Osteoblast (primary cell): ENCODE data around the gene KPNB1. TPM values are rescaled to one million over a fixed set of nuclear protein-coding genes. Genes with fewer than 3 reads are reported as not detected.

Experiments used
- DNase-seq: peaks from one replicate; pipeline ENCODE4 v3.0.0; 2011; ENCODE audit warnings: low spot score, mixed read lengths; ENCODE audit not compliant: insufficient read length; ENCODE audit errors: missing footprints
- H2AFZ ChIP-seq: 2 replicates; pipeline ENCODE4 v1.6.0; 2011; ENCODE audit warnings: mild to moderate bottlenecking, low read length
- H3K27ac ChIP-seq: 2 replicates; pipeline ENCODE4 v1.5.1; 2011; ENCODE audit warnings: mild to moderate bottlenecking, low read depth, low read length, moderate library complexity
- H3K27me3 ChIP-seq: 2 replicates; pipeline ENCODE4 v1.6.0; 2012; ENCODE audit warnings: mild to moderate bottlenecking, control low read depth, inconsistent platforms, low read length, moderate library complexity; ENCODE audit not compliant: insufficient read depth
- H3K36me3 ChIP-seq: 2 replicates; pipeline ENCODE4 v1.5.1; 2011; ENCODE audit warnings: mild to moderate bottlenecking, low read length, control low read depth, moderate library complexity; ENCODE audit not compliant: insufficient read depth
- H3K4me1 ChIP-seq: 2 replicates; pipeline ENCODE4 v1.5.1; 2011; ENCODE audit warnings: mild to moderate bottlenecking, low read length, control low read depth, moderate library complexity; ENCODE audit not compliant: insufficient read depth
- H3K4me2 ChIP-seq: 2 replicates; pipeline ENCODE4 v1.6.0; 2011; ENCODE audit warnings: mild to moderate bottlenecking, low read length; ENCODE audit not compliant: insufficient read depth
- H3K4me3 ChIP-seq: fragments of 200-600 bp; sonication (generic); 3 replicates; pipeline ENCODE4 v1.5.1; 2012; ENCODE audit warnings: mild to moderate bottlenecking, low read length, inconsistent platforms; ENCODE audit not compliant: insufficient read depth
- H3K79me2 ChIP-seq: 2 replicates; pipeline ENCODE4 v1.6.0; 2012; ENCODE audit warnings: mild to moderate bottlenecking, low read length, control low read depth, inconsistent platforms; ENCODE audit not compliant: insufficient read depth
- H3K9me3 ChIP-seq: 2 replicates; pipeline ENCODE4 v1.5.1; 2011; ENCODE audit warnings: low read depth, low read length, control low read depth
- H4K20me1 ChIP-seq: 2 replicates; pipeline ENCODE4 v1.6.0; 2012; ENCODE audit warnings: mild to moderate bottlenecking, low read length, control low read depth; ENCODE audit not compliant: insufficient read depth
- total RNA-seq: library from RNA; depleted of rRNA; stranded (reverse); fragments of >200 nt; gene quantifications from 2 replicates; pipeline ENCODE4 v1.2.3, GENCODE V29; 2012
- TF ChIP-seq, protein P1 (sequence below): IDR thresholded peaks from 2 replicates; pipeline ENCODE4 v1.5.1; 2011; ENCODE audit warnings: mild to moderate bottlenecking, low read depth, low read length, moderate library complexity; ENCODE audit errors: extremely low read depth

The KPNB1 gene
- total RNA-seq, 1 donor: 351 TPM

DNA sequence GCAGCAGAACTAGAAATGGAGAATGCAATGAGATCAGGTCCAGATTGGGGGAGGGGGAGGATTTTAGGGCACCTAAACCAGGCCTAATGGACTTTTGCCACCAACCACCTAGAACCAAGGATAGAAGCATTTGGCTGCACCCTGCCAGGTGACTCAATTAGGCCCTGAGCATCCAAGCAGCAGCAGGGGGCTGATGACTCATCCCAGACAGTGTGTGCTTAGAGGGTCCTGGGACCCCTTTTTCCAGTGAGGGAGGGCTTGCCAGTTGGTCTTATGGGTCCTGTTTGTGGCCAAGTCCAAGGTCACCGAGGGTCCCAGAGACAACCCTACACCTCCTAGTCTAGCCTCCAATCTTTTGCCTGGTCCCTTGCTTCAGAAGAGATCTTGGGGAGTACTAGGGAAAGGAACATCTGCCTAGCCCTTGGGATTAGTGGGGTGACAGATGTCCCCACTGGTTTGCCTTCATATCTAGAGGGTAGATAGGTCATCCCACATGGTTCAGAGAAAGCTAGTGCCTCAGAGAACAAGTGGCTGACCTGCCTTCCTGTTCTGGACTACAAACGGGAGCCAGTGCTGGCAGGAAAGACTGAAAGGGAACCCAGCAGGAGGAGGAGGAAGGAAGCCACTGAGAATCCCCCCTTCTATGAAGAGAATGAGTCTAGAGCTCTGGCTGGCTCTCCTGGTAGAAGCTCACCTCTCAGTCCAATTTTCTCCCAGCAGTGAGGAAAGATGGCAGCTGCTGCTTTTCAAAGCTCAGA lies 42.6 kb downstream of the KPNB1 start:
- Histone ChIP-seq H3K9me3 (no peaks in the 10 kb centered on the region), H3K27me3 (no peaks in the 10 kb centered on the region), H3K79me2 (no peaks in the 10 kb centered on the region), H3K36me3 (no peaks in the 10 kb centered on the region), H3K4me1 (peaks cover 25% of the 10 kb centered on the region), H3K4me2 (no peak overlapping the region), H4K20me1 (no peaks in the 10 kb centered on the region), H3K4me3 (no peak overlapping the region), H2AFZ (no peak overlapping the region), H3K27ac (no peak overlapping the region)
- peak; percentile 81 for DNase-seq
- TF ChIP-seq, protein P1, sequence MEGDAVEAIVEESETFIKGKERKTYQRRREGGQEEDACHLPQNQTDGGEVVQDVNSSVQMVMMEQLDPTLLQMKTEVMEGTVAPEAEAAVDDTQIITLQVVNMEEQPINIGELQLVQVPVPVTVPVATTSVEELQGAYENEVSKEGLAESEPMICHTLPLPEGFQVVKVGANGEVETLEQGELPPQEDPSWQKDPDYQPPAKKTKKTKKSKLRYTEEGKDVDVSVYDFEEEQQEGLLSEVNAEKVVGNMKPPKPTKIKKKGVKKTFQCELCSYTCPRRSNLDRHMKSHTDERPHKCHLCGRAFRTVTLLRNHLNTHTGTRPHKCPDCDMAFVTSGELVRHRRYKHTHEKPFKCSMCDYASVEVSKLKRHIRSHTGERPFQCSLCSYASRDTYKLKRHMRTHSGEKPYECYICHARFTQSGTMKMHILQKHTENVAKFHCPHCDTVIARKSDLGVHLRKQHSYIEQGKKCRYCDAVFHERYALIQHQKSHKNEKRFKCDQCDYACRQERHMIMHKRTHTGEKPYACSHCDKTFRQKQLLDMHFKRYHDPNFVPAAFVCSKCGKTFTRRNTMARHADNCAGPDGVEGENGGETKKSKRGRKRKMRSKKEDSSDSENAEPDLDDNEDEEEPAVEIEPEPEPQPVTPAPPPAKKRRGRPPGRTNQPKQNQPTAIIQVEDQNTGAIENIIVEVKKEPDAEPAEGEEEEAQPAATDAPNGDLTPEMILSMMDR: no peak

DNA sequence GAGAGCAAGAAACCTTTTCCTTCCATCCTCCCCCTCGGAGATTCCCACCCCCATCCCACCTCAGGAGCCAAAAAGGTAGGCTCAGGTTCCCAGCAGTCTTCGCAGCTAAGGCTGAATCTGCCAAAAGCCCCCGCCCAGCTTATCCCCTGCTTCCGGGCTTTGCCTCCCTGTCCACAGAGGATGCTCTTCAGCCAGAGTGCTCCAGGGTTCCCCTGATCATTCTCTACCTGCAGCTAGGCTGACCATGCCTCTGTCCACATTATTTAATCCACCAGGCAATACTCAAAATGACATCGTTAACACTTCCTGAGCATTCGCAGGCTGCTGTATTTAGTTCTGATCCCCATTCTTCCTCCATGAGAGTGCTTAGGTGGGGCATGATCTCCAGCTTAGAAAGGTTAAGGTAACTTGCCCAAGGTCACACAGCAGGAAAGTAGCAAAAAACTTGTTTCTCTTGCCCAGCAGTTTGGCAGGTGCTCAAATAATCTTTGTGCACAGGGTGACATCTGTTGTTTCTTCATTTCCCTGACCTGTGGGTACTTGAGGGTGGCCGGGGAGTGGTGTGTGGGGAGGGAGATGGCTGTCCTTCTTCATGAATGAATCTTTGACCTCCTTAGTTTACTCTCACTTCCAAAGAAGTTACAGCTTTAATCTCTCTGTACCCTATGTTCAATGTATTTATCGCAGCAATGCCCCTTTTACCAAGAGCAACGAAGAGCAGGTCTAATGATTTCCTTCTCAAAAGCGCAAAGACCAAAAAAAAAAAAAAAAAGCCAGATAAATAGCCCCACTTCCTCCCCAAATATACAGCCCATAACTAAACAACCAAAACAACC lies 43.4 kb downstream of the KPNB1 start:
- TF ChIP-seq, protein P1: no peak
- Histone ChIP-seq H3K36me3 (no peaks in the 10 kb centered on the region), H3K27me3 (no peaks in the 10 kb centered on the region), H3K4me3 (peak overlapping the region; percentile 82), H3K27ac (no peak overlapping the region), H3K79me2 (no peaks in the 10 kb centered on the region), H4K20me1 (peaks cover under 1% of the 10 kb centered on the region), H3K9me3 (no peaks in the 10 kb centered on the region), H3K4me2 (peak overlapping the region; percentile 82), H2AFZ (no peak overlapping the region), H3K4me1 (peaks cover 19% of the 10 kb centered on the region)
- DNase-seq: no peak

DNA sequence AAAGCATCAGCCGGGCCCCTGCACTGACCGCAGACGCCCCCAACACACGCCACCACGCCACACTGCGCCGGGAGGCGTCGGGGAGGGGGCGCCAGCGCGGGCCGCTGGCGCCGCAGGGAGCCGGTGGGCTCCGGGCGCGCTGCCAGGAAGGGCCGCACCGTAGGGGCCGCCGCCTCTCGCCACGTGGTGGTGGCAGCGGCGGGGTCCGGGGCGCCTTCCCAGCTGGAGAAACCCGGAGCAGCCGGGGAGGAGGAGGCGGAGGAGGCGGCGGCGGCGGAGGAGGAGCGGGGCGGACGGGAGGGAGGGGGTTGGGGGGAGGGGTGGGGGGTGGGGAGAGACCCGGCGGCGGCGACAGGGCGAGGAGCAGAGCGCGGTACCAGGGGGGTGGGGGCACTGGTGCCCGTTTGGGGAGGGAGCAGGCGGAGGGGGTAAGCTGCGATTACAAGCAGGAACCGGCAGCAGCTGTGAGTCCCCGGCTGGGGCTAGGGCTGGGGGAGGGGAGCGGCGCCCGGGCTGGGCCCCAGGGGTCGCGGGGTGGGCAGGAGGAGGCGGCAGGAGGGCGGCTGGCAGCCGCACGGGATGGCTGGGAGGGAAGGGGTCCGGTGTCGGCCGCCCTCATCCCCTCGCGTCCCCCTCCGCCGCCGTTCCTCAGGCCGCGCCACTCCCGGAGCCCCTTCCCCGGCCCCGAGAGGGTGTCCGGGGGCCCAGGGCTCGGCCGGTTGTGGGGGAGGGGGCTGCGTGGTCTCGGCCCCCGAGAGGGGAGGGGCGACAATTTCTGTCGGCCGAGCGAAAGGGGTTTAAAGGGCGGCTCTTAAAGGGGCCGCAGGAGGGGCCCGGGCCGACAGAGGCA lies 44.2 kb downstream of the KPNB1 start, which contains the start of gene TBKBP1:
TSS of gene TBKBP1 (plus strand) at position 431 of the 850 bp plus-strand sequence. CDS start 1,952 bp downstream, outside the sequence.
- DNase-seq: peak; percentile 94
- Histone ChIP-seq H3K27ac (peak within 1 kb of the TSS; percentile 45), H3K27me3 (no peaks in the 10 kb centered on the region), H3K4me3 (peak within 1 kb of the TSS; percentile 82), H3K79me2 (no peaks in the 10 kb centered on the region), H2AFZ (peak within 1 kb of the TSS; percentile 30), H3K4me1 (peaks cover 19% of the 10 kb centered on the region), H3K4me2 (peak within 1 kb of the TSS; percentile 82), H3K9me3 (no peaks in the 10 kb centered on the region), H3K36me3 (no peaks in the 10 kb centered on the region), H4K20me1 (peaks cover 4% of the 10 kb centered on the region)
- TF ChIP-seq, protein P1: no peak
